ENCODE results near the gene POLD3.

POLD3 gene

DNA sequence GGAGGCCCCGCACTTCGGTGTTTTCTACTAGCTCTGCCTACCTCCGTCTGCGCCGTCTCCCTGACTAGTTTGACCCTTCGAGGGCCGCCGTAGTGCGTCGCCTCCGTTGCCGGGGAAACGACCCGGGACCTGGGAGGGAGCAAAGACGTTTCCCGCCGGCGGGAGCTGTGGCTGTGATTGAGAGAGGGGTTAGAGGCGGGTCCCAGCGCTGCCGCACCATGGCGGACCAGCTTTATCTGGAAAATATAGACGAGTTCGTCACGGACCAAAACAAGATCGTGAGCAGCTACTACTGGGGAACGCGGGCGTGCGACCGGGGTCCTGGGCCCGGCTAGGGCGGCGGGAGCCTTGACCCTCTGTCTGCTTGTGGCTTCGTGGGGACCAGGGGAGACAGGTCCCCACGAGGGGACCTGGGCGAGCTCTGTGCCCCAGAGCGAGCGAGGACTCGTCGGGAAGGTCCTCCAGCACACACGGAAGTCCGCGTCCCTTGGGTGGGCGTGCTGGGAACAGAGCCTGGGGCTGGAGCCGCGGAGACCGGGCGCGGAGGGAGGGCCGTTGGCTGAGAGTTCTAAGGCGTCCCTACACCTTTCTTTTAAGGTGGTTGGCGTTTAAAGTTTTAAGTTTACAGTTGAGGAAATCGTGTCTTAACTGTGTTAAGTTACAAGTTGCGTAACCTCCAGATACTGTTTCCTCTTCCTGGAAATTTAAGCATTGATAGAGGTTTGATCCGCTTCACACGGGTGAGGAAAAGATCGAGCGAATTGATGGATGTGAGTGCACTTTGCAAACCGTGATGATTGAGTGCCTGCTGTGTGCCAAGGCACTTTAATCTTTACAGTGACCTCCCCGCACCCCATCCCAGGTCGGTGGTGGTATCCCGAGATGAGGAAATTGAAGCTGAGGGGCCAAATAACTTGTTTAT is at the start of gene POLD3:
TSS of gene POLD3 (plus strand) at position 142 of the 922 bp plus-strand sequence. CDS start at position 219, 77 bp downstream.
- TF ChIP-seq EZH2phosphoT487 (IDR thresholded peaks at IDR 0.05; ENCODE audit: low read depth): no peak
- TF ChIP-seq, protein P1, sequence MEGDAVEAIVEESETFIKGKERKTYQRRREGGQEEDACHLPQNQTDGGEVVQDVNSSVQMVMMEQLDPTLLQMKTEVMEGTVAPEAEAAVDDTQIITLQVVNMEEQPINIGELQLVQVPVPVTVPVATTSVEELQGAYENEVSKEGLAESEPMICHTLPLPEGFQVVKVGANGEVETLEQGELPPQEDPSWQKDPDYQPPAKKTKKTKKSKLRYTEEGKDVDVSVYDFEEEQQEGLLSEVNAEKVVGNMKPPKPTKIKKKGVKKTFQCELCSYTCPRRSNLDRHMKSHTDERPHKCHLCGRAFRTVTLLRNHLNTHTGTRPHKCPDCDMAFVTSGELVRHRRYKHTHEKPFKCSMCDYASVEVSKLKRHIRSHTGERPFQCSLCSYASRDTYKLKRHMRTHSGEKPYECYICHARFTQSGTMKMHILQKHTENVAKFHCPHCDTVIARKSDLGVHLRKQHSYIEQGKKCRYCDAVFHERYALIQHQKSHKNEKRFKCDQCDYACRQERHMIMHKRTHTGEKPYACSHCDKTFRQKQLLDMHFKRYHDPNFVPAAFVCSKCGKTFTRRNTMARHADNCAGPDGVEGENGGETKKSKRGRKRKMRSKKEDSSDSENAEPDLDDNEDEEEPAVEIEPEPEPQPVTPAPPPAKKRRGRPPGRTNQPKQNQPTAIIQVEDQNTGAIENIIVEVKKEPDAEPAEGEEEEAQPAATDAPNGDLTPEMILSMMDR (IDR thresholded peaks at IDR 0.05; ENCODE audit: low read depth, low read length): no peak
- Histone ChIP-seq H2AFZ (ENCODE audit: low read depth, low read length) (peak within 1 kb of the TSS; percentile 88), H3K4me3 (ENCODE audit: low read length) (peak within 1 kb of the TSS; percentile 87), H3K4me1 (ENCODE audit: low read length) (peaks cover 14% of the 10 kb centered on the region), H3K27me3 (ENCODE audit: low read depth, low read length) (no peaks in the 10 kb centered on the region), H3K27ac (ENCODE audit: low read length) (peak within 1 kb of the TSS; percentile 65), H3K36me3 (replicated peaks; ENCODE audit: low read depth, low read length) (peaks cover 33% of the 10 kb centered on the region), H3K79me2 (ENCODE audit: low read length) (peaks cover 33% of the 10 kb centered on the region), H3K9ac (ENCODE audit: low read length) (peak within 1 kb of the TSS; percentile 94), H3K9me3 (ENCODE audit: insufficient read depth, low read length) (no peaks in the 10 kb centered on the region), H3K4me2 (ENCODE audit: low read length) (peak within 1 kb of the TSS; percentile 89), H4K20me1 (ENCODE audit: insufficient read depth, low read length) (no peaks in the 10 kb centered on the region)

DNA sequence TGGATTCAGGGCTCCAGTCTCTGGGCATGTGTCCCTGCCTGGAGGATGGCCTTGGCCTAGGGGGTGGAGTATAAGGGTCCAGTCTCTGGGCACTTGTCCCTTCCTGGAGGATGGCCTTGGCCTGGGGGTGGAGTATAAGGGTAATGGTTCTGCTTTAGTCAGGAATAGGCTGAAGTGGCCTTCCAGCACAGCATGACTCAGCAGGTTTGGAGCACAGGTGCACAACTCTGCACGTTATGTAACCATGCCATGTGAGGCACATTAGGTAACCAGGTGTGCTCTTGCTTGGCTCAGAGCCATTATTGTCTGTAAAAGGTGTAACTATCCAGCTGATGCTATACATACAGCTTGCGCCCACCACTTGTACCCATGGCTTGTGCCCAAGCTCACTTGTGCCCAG is 48.4 kb upstream of the POLD3 start:
- Histone ChIP-seq H3K9ac (ENCODE audit: low read length) (no peak overlapping the region), H3K4me3 (ENCODE audit: low read length) (no peak overlapping the region), H3K36me3 (replicated peaks; ENCODE audit: low read depth, low read length) (peaks cover 6% of the 10 kb centered on the region), H3K4me2 (ENCODE audit: low read length) (no peak overlapping the region), H3K4me1 (ENCODE audit: low read length) (no peaks in the 10 kb centered on the region), H4K20me1 (ENCODE audit: insufficient read depth, low read length) (no peaks in the 10 kb centered on the region), H2AFZ (ENCODE audit: low read depth, low read length) (no peak overlapping the region), H3K9me3 (ENCODE audit: insufficient read depth, low read length) (peaks cover 24% of the 10 kb centered on the region), H3K79me2 (ENCODE audit: low read length) (no peaks in the 10 kb centered on the region), H3K27me3 (ENCODE audit: low read depth, low read length) (no peaks in the 10 kb centered on the region), H3K27ac (ENCODE audit: low read length) (no peak overlapping the region)
- TF ChIP-seq, protein P1 (IDR thresholded peaks at IDR 0.05; ENCODE audit: low read depth, low read length): no peak
- TF ChIP-seq EZH2phosphoT487 (IDR thresholded peaks at IDR 0.05; ENCODE audit: low read depth): no peak

DNA sequence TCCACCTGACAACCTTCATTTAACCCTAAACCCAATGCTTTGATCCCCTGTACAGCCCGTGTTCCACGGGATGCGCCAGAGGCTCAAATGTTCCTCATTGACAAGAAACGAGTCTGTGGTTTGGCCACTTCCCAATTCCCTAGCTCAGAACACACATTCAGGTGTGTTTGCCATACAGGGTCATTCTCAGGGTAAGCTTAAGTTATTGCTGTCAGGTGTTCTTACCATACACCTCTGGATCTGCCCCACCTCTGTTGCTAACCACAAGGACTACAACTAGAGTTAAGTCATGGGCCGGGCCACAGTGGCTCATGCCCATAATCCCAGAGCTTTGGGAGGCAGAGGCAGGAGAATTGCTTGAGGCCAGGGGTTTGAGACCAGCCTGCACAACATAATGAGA is 45.6 kb upstream of the POLD3 start:
- Histone ChIP-seq H3K36me3 (replicated peaks; ENCODE audit: low read depth, low read length) (peaks cover 6% of the 10 kb centered on the region), H3K27ac (ENCODE audit: low read length) (no peak overlapping the region), H4K20me1 (ENCODE audit: insufficient read depth, low read length) (no peaks in the 10 kb centered on the region), H3K4me2 (ENCODE audit: low read length) (no peak overlapping the region), H3K9me3 (ENCODE audit: insufficient read depth, low read length) (peaks cover 21% of the 10 kb centered on the region), H3K79me2 (ENCODE audit: low read length) (no peaks in the 10 kb centered on the region), H3K4me1 (ENCODE audit: low read length) (no peaks in the 10 kb centered on the region), H3K27me3 (ENCODE audit: low read depth, low read length) (no peaks in the 10 kb centered on the region), H3K4me3 (ENCODE audit: low read length) (no peak overlapping the region), H3K9ac (ENCODE audit: low read length) (no peak overlapping the region), H2AFZ (ENCODE audit: low read depth, low read length) (no peak overlapping the region)
- TF ChIP-seq EZH2phosphoT487 (IDR thresholded peaks at IDR 0.05; ENCODE audit: low read depth): no peak
- TF ChIP-seq, protein P1 (IDR thresholded peaks at IDR 0.05; ENCODE audit: low read depth, low read length): no peak

GRCh38 chr11:74550991-74551753 is 41.2 kb upstream of the POLD3 start:
- Histone ChIP-seq H3K36me3 (replicated peaks; ENCODE audit: low read depth, low read length) (no peaks in the 10 kb centered on the region), H3K4me1 (ENCODE audit: low read length) (no peaks in the 10 kb centered on the region), H3K9ac (ENCODE audit: low read length) (no peak overlapping the region), H3K27ac (ENCODE audit: low read length) (no peak overlapping the region), H3K4me3 (ENCODE audit: low read length) (no peak overlapping the region), H3K9me3 (ENCODE audit: insufficient read depth, low read length) (no peaks in the 10 kb centered on the region), H2AFZ (ENCODE audit: low read depth, low read length) (0 out of 2 replicates have a peak overlapping the region, but pooled peaks have one; percentile 9), H3K27me3 (ENCODE audit: low read depth, low read length) (no peaks in the 10 kb centered on the region), H3K79me2 (ENCODE audit: low read length) (no peaks in the 10 kb centered on the region), H4K20me1 (ENCODE audit: insufficient read depth, low read length) (no peaks in the 10 kb centered on the region), H3K4me2 (ENCODE audit: low read length) (no peak overlapping the region)
- TF ChIP-seq EZH2phosphoT487 (IDR thresholded peaks at IDR 0.05; ENCODE audit: low read depth): no peak
